HepG2 (cell line): ENCODE results near the gene IBSP. TPM values are rescaled to one million over a fixed set of nuclear protein-coding genes. Genes with fewer than 3 reads are reported as not detected.

Experiments
- ATAC-seq: fragments of 200-7000 bp; cut with Tn5 transposase; 3 replicates; pipeline ENCODE4 v1.9.1; 2020; ENCODE audit warnings: mild to moderate bottlenecking, moderate library complexity
- BruUV-seq: library from RNA; stranded (reverse); fragments of 400-500 nt; replicated peaks from 2 replicates; lab custom pipeline; 2021; lab: Mats Ljungman, UMichigan
- CTCF ChIA-PET: fragments of 300-600 bp; formaldehyde crosslinking; extraction: SDS; loops from one replicate; lab custom pipeline; 2021; ENCODE audit warnings: low total read pairs, inconsistent platforms, low intra/inter-chr PET ratio; lab: Yijun Ruan, JAX
- POLR2A ChIA-PET: fragments of 350-600 bp; sonication (Branson Sonifier 250); formaldehyde crosslinking; loops from one replicate; lab custom pipeline; 2020; ENCODE audit warnings: antibody characterized with exemption, inconsistent platforms; lab: Yijun Ruan, JAX
- DNase-seq: peaks from one replicate; pipeline ENCODE4 v3.0.0-alpha.2; 2015; ENCODE audit warnings: low spot score
- FAIRE-seq: peaks from 3 replicates; lab custom pipeline; 2011; peaks lifted over from hg19 to GRCh38; lab: Jason Lieb, UNC
- H2AFZ ChIP-seq: one replicate; pipeline ENCODE4 v1.6.1; 2011; ENCODE audit warnings: low read length, inconsistent platforms
- H3K27ac ChIP-seq: fragments of 300-600 bp; 3 replicates; pipeline ENCODE4 v1.8.0; 2011; ENCODE audit warnings: mixed run types, mild to moderate bottlenecking, mixed read lengths, low read length, inconsistent platforms; ENCODE audit not compliant: insufficient read depth; ENCODE audit errors: extremely low read length
- H3K27me3 ChIP-seq, 2 experiments: fragments of 200-600 bp in 1 of 2; 2 replicates in 1 of 2; 3 replicates in 1 of 2; pipeline versions ENCODE4 v1.6.0 to v1.8.0; 2011; ENCODE audit warnings: low read length in 2 of 2, mild to moderate bottlenecking in 2 of 2, moderate library complexity in 2 of 2, inconsistent platforms in 1 of 2; ENCODE audit not compliant: insufficient read depth in 2 of 2, control insufficient read depth in 1 of 2
- H3K36me3 ChIP-seq, 2 experiments: fragments of 200-600 bp in 1 of 2; replicated peaks in 1 of 2; 2 replicates in 1 of 2; 3 replicates in 1 of 2; pipeline versions ENCODE4 v1.5.1 to v1.8.0; 2011; ENCODE audit warnings: low read length in 2 of 2, inconsistent platforms in 1 of 2; ENCODE audit not compliant: insufficient read depth in 2 of 2, control insufficient read depth in 1 of 2
- H3K4me1 ChIP-seq: 2 replicates; pipeline ENCODE4 v1.5.1; 2012; ENCODE audit warnings: low read length, inconsistent platforms; ENCODE audit not compliant: insufficient read depth
- H3K4me2 ChIP-seq: 2 replicates; pipeline ENCODE4 v1.6.0; 2011; ENCODE audit warnings: low read depth, low read length, inconsistent platforms
- H3K4me3 ChIP-seq, 3 experiments: fragments of 200-600 bp in 1 of 3; sonication (generic), shearing (Covaris generic) in 1 of 3; replicated peaks in 1 of 3; 2 replicates each; pipeline ENCODE4 v1.5.1; 2011 to 2016; ENCODE audit warnings: low read length in 3 of 3, inconsistent platforms in 2 of 3, low read depth in 2 of 3, mild to moderate bottlenecking in 2 of 3, control low read depth in 1 of 3, mixed read lengths in 1 of 3; ENCODE audit not compliant: insufficient read depth in 1 of 3
- H3K79me2 ChIP-seq: one replicate; pipeline ENCODE4 v1.6.1; 2011; ENCODE audit warnings: low read length, inconsistent platforms; ENCODE audit not compliant: insufficient read depth
- H3K9ac ChIP-seq: 2 replicates; pipeline ENCODE4 v1.6.0; 2011; ENCODE audit warnings: mild to moderate bottlenecking, low read depth, low read length, inconsistent platforms; ENCODE audit not compliant: insufficient read depth
- H3K9me3 ChIP-seq: 2 replicates; pipeline ENCODE4 v1.5.1; 2012; ENCODE audit warnings: mild to moderate bottlenecking, low read length
- H4K20me1 ChIP-seq: 2 replicates; pipeline ENCODE4 v1.6.0; 2011; ENCODE audit warnings: inconsistent platforms, mild to moderate bottlenecking, low read length, moderate library complexity; ENCODE audit not compliant: insufficient read depth
- ATRX ChIP-seq: sonication (generic); formaldehyde crosslinking; IDR thresholded peaks from 2 replicates; pipeline ENCODE4 v1.4.0; 2020; ENCODE audit warnings: missing genetic modification reagents, borderline replicate concordance
- CEBPB ChIP-seq: IDR thresholded peaks from 2 replicates; pipeline ENCODE4 v1.6.1; 2011; ENCODE audit warnings: low read depth, low read length, improper control_type of control experiment, borderline replicate concordance
- ZNF12 ChIP-seq: sonication (generic); formaldehyde crosslinking; IDR thresholded peaks from 2 replicates; pipeline ENCODE4 v1.5.0; 2020; ENCODE audit warnings: missing genetic modification reagents
- WGBS: methylation state at CpG from one replicate; pipeline ENCODE4 v1.1.6; 2017; ENCODE audit warnings: low lambda C conversion rate; 5-methylcytosine and 5-hydroxymethylcytosine counted together
- in situ Hi-C: cut with HindIII; loops from 2 replicates; pipeline ENCODE4 v1.10.0; 2017; ENCODE audit warnings: low pct_unique_long_range_greater_than_20kb; ENCODE audit not compliant: extremely low pct_ligation_motif_present
- intact Hi-C: fragments of 100-400 bp; cut with micrococcal nuclease; formaldehyde crosslinking; loops from one replicate; pipeline ENCODE4 v1.10.0; 2022; ENCODE audit not compliant: unreplicated experiment
- polyA plus RNA-seq, 8 experiments: library from polyadenylated mRNA; depleted of rRNA in 3 of 8; stranded (reverse) in 7 of 8; unstranded in 1 of 8; fragments of >200 nt; fragmentation: Illumina TruSeq in 4 of 8; extraction: Trizol in 4 of 8; gene quantifications; 2 replicates each; pipeline versions ENCODE4 v1.2.1 to v1.2.3, GENCODE V29; 2011 to 2016; ENCODE audit warnings: low read depth in 4 of 8, missing spikeins in 1 of 8, mixed read lengths in 1 of 8; ENCODE audit not compliant: insufficient read depth in 1 of 8
- total RNA-seq, 5 experiments: library from RNA; depleted of rRNA; stranded (reverse); fragments of >200 nt; fragmentation: Illumina TruSeq; extraction: Trizol; gene quantifications; 2 replicates each; pipeline ENCODE4 v1.2.3, GENCODE V29; 2016; ENCODE audit warnings: low read depth in 1 of 5
- TF ChIP-seq, protein P1 (sequence below): sonication (generic); formaldehyde crosslinking; IDR thresholded peaks from 2 replicates; pipeline ENCODE4 v1.9.0; 2021; ENCODE audit warnings: missing genetic modification reagents, mild to moderate bottlenecking, borderline replicate concordance

Gene IBSP
- total and polyA plus RNA-seq, 2 of the 13 experiments (the other 11 are each of a cell fraction or from before 2014, with no cell fraction given), result not detected

DNA sequence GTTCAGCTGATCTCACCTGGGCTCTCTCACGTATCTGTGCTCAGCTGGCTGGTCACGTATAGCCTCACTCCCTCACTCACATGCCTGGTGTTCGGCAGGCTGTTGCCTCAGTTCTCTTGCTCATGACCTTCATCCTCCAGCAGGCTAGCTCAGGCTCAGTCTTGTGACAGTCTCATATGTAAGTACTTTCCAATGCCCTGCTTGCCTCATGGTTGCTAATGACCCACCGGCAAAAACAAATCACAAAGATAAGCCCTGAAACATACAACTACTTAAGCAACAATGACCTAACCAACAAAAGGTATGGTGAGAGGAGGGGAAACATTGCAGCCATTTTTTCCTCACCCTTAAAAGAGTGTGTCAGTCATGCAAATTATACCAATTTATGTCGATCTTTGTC is 58.4 kb downstream of the IBSP start:
- Histone ChIP-seq H3K27me3 (no peaks in the 10 kb centered on the region), H3K4me1 (peaks cover 72% of the 10 kb centered on the region), H3K27ac (no peak overlapping the region), H3K36me3 (no peaks in the 10 kb centered on the region), H3K4me2 (no peak overlapping the region), H3K9ac (no peak overlapping the region), H3K9me3 (no peaks in the 10 kb centered on the region), H2AFZ (no peak overlapping the region), H3K79me2 (no peaks in the 10 kb centered on the region), H3K4me3 (no peak overlapping the region)
- FAIRE-seq (no peak), ATAC-seq (no peak)
- POLR2A ChIA-PET, result no interaction called here
- BruUV-seq, result no TSS peak
- intact Hi-C loops, result loop anchor here (10.0 kb wide), 1 partner anchor 657 kb away; no protein-coding TSS in a partner anchor
- in situ Hi-C loops, result loop anchor here (5.0 to 10.0 kb wide), 2 partner anchors 120 to 357 kb away; partner anchors contain the start of gene SPP1
- no peak for TF ChIP-seq ATRX (CRISPR knock-in tag)
- TF ChIP-seq, protein P1, sequence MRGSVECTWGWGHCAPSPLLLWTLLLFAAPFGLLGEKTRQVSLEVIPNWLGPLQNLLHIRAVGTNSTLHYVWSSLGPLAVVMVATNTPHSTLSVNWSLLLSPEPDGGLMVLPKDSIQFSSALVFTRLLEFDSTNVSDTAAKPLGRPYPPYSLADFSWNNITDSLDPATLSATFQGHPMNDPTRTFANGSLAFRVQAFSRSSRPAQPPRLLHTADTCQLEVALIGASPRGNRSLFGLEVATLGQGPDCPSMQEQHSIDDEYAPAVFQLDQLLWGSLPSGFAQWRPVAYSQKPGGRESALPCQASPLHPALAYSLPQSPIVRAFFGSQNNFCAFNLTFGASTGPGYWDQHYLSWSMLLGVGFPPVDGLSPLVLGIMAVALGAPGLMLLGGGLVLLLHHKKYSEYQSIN (CRISPR knock-in tag), result no peak
- TF ChIP-seq CEBPB, result no peak
- TF ChIP-seq ZNF12 (CRISPR knock-in tag), result no peak
- TF ChIP-seq, all 625 proteins: peak for 0
- no peak for DNase-seq
- H4K20me1 ChIP-seq, result no peaks in the 10 kb centered on the region
- 71% methylated on average over 5 of the region's 5 CpGs for WGBS
- CTCF ChIA-PET, result no interaction called here

Other genes starting within 250 kb of the IBSP start
- not detected in 2 replicates for gene DSPP, start 191.0 kb upstream of the IBSP start, total RNA-seq (2016; rRNA removed; fragmentation: Illumina TruSeq; extraction: Trizol)
- not detected in 2 replicates for gene DSPP, start 191.0 kb upstream of the IBSP start, polyA plus RNA-seq (2011; rRNA removed)
- gene DMP1, start 149.3 kb upstream of the IBSP start, total RNA-seq (2016; rRNA removed; fragmentation: Illumina TruSeq; extraction: Trizol), result not detected in 2 replicates
- gene DMP1, start 149.3 kb upstream of the IBSP start, polyA plus RNA-seq (2011; rRNA removed), result not detected in 2 replicates
- not detected in 2 replicates for gene MEPE, start 33.4 kb downstream of the IBSP start, total RNA-seq (2016; rRNA removed; fragmentation: Illumina TruSeq; extraction: Trizol)
- gene MEPE, start 33.4 kb downstream of the IBSP start, polyA plus RNA-seq (2011; rRNA removed), result 0.04 TPM in 1 of 2 replicates, not detected in the other
- gene SPP1, start 176.2 kb downstream of the IBSP start, total RNA-seq (2016; rRNA removed; fragmentation: Illumina TruSeq; extraction: Trizol), result 418 and 788 TPM in 2 replicates
- 258 and 682 TPM in 2 replicates for gene SPP1, start 176.2 kb downstream of the IBSP start, polyA plus RNA-seq (2011; rRNA removed)
- gene PKD2, start 208.1 kb downstream of the IBSP start, total RNA-seq (2016; rRNA removed; fragmentation: Illumina TruSeq; extraction: Trizol), result 4.6 and 9.1 TPM in 2 replicates
- 5.3 and 5.6 TPM in 2 replicates for gene PKD2, start 208.1 kb downstream of the IBSP start, polyA plus RNA-seq (2011; rRNA removed)